GM23338 (cell line): ENCODE data around the gene PRMT7. TPM values are rescaled to one million over a fixed set of nuclear protein-coding genes. Genes with fewer than 3 reads are reported as not detected.

Source experiments
- ATAC-seq: fragments of 200-7000 bp; cut with Tn5 transposase; 3 replicates; pipeline ENCODE4 v1.9.1; 2020
- DNase-seq: peaks from one replicate; pipeline ENCODE4 v3.0.0-alpha.2; 2015; ENCODE audit warnings: low spot score
- H2AFZ ChIP-seq: fragments of 200-600 bp; sonication (generic); 2 replicates; pipeline ENCODE4 v1.8.0; 2016; ENCODE audit warnings: antibody characterized with exemption, mild to moderate bottlenecking, moderate library complexity
- H3F3A ChIP-seq: fragments of 200-600 bp; sonication (generic); replicated peaks from 2 replicates; pipeline ENCODE4 v1.8.0; 2017; ENCODE audit warnings: antibody characterized with exemption, mixed run types, low read depth
- H3K27ac ChIP-seq: fragments of 200-600 bp; sonication (generic); 2 replicates; pipeline ENCODE4 v1.6.1; 2016; ENCODE audit warnings: low read depth
- H3K27me3 ChIP-seq: fragments of 200-600 bp; sonication (generic); 2 replicates; pipeline ENCODE4 v1.8.0; 2016; ENCODE audit warnings: mild to moderate bottlenecking, mixed run types, moderate library complexity; ENCODE audit not compliant: insufficient read depth
- H3K36me3 ChIP-seq: fragments of 200-600 bp; sonication (generic); 2 replicates; pipeline ENCODE4 v1.8.0; 2016; ENCODE audit warnings: mild to moderate bottlenecking; ENCODE audit not compliant: insufficient read depth
- H3K4me1 ChIP-seq: fragments of 200-600 bp; sonication (generic); 2 replicates; pipeline ENCODE4 v1.8.0; 2016; ENCODE audit warnings: mild to moderate bottlenecking, moderate library complexity; ENCODE audit not compliant: insufficient read depth
- H3K4me2 ChIP-seq: fragments of 200-600 bp; sonication (generic); 2 replicates; pipeline ENCODE4 v1.7.1; 2017; ENCODE audit warnings: mixed run types
- H3K4me3 ChIP-seq: fragments of 200-600 bp; sonication (generic); 2 replicates; pipeline ENCODE4 v1.6.1; 2016; ENCODE audit warnings: mixed run types
- H3K79me2 ChIP-seq: fragments of 200-600 bp; sonication (generic); replicated peaks from 2 replicates; pipeline ENCODE4 v1.8.0; 2017; ENCODE audit warnings: mild to moderate bottlenecking; ENCODE audit not compliant: insufficient read depth
- H3K9me2 ChIP-seq: fragments of 200-600 bp; sonication (generic); 2 replicates; pipeline ENCODE4 v1.8.0; 2017; ENCODE audit not compliant: insufficient read depth
- H4K20me1 ChIP-seq: fragments of 200-600 bp; sonication (generic); replicated peaks from 2 replicates; pipeline ENCODE4 v1.8.0; 2017; ENCODE audit warnings: mild to moderate bottlenecking; ENCODE audit not compliant: insufficient read depth
- H3K27ac Mint-ChIP-seq: 2 replicates; pipeline ENCODE4 v1.8.0; 2020; ENCODE audit warnings: inconsistent platforms, mild to moderate bottlenecking, moderate library complexity, mixed read lengths
- H3K27me3 Mint-ChIP-seq: 3 replicates; pipeline ENCODE4 v1.8.0; 2022; ENCODE audit warnings: low read depth, mild to moderate bottlenecking, moderate library complexity, mixed read lengths, inconsistent platforms; ENCODE audit not compliant: insufficient read depth, poor library complexity
- H3K36me3 Mint-ChIP-seq: 3 replicates; pipeline ENCODE4 v1.8.0; 2021; ENCODE audit warnings: low read depth, mild to moderate bottlenecking, inconsistent platforms, moderate library complexity, mixed read lengths
- H3K4me1 Mint-ChIP-seq: 3 replicates; pipeline ENCODE4 v1.8.0; 2020; ENCODE audit warnings: mild to moderate bottlenecking, inconsistent platforms, mixed read lengths
- H3K4me3 Mint-ChIP-seq: 3 replicates; pipeline ENCODE4 v1.8.0; 2021; ENCODE audit warnings: moderate library complexity, mild to moderate bottlenecking, inconsistent platforms, mixed read lengths
- H3K9me3 Mint-ChIP-seq: 3 replicates; pipeline ENCODE4 v1.8.0; 2020; ENCODE audit warnings: moderate library complexity, mild to moderate bottlenecking, inconsistent platforms, mixed read lengths
- CREB1 ChIP-seq: fragments of 250-450 bp; sonication (Bioruptor Pico); IDR thresholded peaks from 2 replicates; pipeline ENCODE4 v1.5.0; 2020; ENCODE audit warnings: low read depth, mild to moderate bottlenecking, moderate library complexity
- EZH2 ChIP-seq: fragments of 200-600 bp; sonication (generic); IDR thresholded peaks from one replicate; pipeline ENCODE4 v1.8.0; 2017; ENCODE audit warnings: antibody characterized with exemption, mild to moderate bottlenecking, low read depth; ENCODE audit not compliant: unreplicated experiment
- JUNB ChIP-seq: IDR thresholded peaks from one replicate; pipeline ENCODE4 v1.6.1; 2016; ENCODE audit warnings: antibody characterized with exemption; ENCODE audit not compliant: unreplicated experiment
- NANOG ChIP-seq: IDR thresholded peaks from 2 replicates; pipeline ENCODE4 v1.6.1; 2016; ENCODE audit warnings: antibody characterized with exemption, borderline replicate concordance
- POLR2AphosphoS5 ChIP-seq: IDR thresholded peaks from 2 replicates; pipeline ENCODE4 v1.6.1; 2016; ENCODE audit warnings: antibody characterized with exemption, low read depth
- STAT1 ChIP-seq: IDR thresholded peaks from one replicate; pipeline ENCODE4 v1.6.1; 2016; ENCODE audit warnings: antibody characterized with exemption; ENCODE audit not compliant: unreplicated experiment
- ZNF114 ChIP-seq: fragments of 250-450 bp; sonication (Bioruptor Pico); IDR thresholded peaks from 2 replicates; pipeline ENCODE4 v1.5.0; 2020; ENCODE audit warnings: mild to moderate bottlenecking, moderate library complexity
- polyA plus RNA-seq: library from polyadenylated mRNA; unstranded; fragments of >200 nt; fragmentation: Nextera tagmentation; extraction: Ambion mirVana; gene quantifications from 2 replicates; pipeline ENCODE4 v1.2.1, GENCODE V29; 2016
- total RNA-seq: library from RNA; depleted of rRNA; stranded (reverse); fragments of >200 nt; shearing (Covaris generic); gene quantifications from 2 replicates; pipeline ENCODE4 v1.2.3, GENCODE V29; 2014
- TF ChIP-seq, protein P1 (sequence below), 2 experiments: fragments of 200-600 bp in 1 of 2; sonication (generic) in 1 of 2; conservative IDR thresholded peaks; 2 replicates each; pipeline versions ENCODE4 v1.5.1 to v1.6.1; 2016 to 2017; ENCODE audit warnings: antibody characterized with exemption in 2 of 2, low read depth in 2 of 2, mild to moderate bottlenecking in 2 of 2, moderate library complexity in 1 of 2
- TF ChIP-seq, protein P2 (sequence below): IDR thresholded peaks from one replicate; pipeline ENCODE4 v1.6.1; 2018; ENCODE audit warnings: antibody characterized with exemption; ENCODE audit not compliant: unreplicated experiment
- TF ChIP-seq, protein P3 (sequence below): IDR thresholded peaks from 2 replicates; pipeline ENCODE4 v1.6.1; 2016; ENCODE audit warnings: antibody characterized with exemption

Gene PRMT7
- total and polyA plus RNA-seq, 2 experiments from 2014 or later, result 20.2 to 65.3 TPM

DNA sequence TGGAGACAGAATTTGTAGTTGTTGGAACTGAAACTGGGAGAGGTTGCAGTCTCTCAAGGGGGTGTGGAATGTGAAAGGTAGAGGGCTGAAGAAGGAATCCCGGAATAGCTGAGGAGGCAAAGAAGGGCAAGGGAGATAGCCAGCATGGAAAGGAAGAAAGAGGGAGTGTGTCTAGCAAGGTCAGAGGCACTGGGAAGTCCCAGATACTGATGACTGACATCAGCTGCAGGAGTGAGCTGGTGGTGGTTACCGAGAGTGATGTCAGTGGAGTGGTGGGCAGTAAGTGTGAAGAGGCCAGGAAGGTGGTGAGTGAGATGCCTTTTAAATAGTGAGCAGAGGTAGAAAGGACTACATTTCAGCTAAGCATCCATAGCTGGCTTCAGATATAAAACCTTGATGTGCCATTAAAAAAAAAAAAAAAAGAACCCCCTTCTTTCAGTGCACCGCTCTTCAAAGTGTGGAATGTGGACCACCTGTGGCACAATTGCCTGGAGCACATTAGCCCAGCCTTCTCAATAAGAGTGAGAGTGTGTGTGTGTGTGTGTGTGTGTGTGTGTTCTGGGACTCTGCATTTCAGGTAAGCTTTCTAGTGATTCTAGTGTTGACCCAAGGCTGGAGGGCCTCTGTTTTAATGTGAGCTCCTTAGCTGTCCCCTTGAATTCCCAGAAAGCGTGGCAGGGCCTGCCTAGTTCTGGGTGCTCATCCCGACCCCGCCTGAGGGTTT lies 8.5 kb downstream of the PRMT7 start:
- ATAC-seq (no peak), DNase-seq (no peak)
- peaks cover 6% of the 10 kb centered on the region for H3K79me2 ChIP-seq
- H3K4me2 ChIP-seq, result no peak overlapping the region
- no peak overlapping the region for H2AFZ ChIP-seq
- H3K4me3 ChIP-seq, result no peak overlapping the region
- Mint-ChIP-seq H3K9me3 (no peaks in the 10 kb centered on the region), H3K36me3 (peaks cover 49% of the 10 kb centered on the region), H3K4me3 (no peak overlapping the region), H3K27me3 (peaks cover 11% of the 10 kb centered on the region), H3K27ac (no peak overlapping the region), H3K4me1 (peaks cover 7% of the 10 kb centered on the region; the same call in 2 of the 3 replicates)
- TF ChIP-seq, protein P1, sequence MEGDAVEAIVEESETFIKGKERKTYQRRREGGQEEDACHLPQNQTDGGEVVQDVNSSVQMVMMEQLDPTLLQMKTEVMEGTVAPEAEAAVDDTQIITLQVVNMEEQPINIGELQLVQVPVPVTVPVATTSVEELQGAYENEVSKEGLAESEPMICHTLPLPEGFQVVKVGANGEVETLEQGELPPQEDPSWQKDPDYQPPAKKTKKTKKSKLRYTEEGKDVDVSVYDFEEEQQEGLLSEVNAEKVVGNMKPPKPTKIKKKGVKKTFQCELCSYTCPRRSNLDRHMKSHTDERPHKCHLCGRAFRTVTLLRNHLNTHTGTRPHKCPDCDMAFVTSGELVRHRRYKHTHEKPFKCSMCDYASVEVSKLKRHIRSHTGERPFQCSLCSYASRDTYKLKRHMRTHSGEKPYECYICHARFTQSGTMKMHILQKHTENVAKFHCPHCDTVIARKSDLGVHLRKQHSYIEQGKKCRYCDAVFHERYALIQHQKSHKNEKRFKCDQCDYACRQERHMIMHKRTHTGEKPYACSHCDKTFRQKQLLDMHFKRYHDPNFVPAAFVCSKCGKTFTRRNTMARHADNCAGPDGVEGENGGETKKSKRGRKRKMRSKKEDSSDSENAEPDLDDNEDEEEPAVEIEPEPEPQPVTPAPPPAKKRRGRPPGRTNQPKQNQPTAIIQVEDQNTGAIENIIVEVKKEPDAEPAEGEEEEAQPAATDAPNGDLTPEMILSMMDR (conservative IDR thresholded peaks at IDR 0.05; ENCODE audit: low read depth in 2 of 2), result no peak
- TF ChIP-seq EZH2, result no peak
- TF ChIP-seq JUNB, result no peak
- no peaks in the 10 kb centered on the region for H3F3A ChIP-seq
- H3K27me3 ChIP-seq, result no peaks in the 10 kb centered on the region
- no peaks in the 10 kb centered on the region for H3K9me2 ChIP-seq
- H4K20me1 ChIP-seq, result peaks cover 5% of the 10 kb centered on the region; the same call in 1 of the 2 replicates
- 0 out of 2 replicates have a peak, but pooled peaks cover 10% of the 10 kb centered on the region for H3K4me1 ChIP-seq
- H3K36me3 ChIP-seq, result 0 out of 2 replicates have a peak, but pooled peaks cover 3% of the 10 kb centered on the region
- H3K27ac ChIP-seq, result no peak overlapping the region

DNA sequence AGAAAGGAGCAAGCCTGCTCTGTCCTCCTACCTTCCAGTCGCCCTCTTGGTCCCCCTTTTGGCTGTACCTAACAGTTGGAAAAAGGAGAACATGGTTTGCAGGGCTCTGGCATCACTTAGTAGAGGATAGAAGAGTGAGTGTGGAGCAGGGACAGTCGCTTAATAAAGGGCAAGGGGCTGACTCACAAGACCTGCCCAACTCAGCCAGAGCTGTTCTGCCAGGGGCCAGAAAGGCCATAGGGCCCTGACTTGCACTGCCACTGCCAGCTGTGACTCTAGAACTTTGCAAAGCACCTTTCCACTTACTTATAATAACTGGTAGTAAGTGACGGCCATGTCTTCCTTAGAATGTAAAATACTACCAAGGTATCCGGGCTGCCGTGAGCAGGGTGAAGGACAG lies 13.5 kb downstream of the PRMT7 start:
- Histone ChIP-seq H4K20me1 (no peaks in the 10 kb centered on the region; the same call in 1 of the 2 replicates), H3K4me3 (no peak overlapping the region), H3K4me1 (no peaks in the 10 kb centered on the region), H3K9me2 (no peaks in the 10 kb centered on the region), H3F3A (no peaks in the 10 kb centered on the region), H2AFZ (no peak overlapping the region), H3K36me3 (0 out of 2 replicates have a peak, but pooled peaks cover 3% of the 10 kb centered on the region), H3K79me2 (no peaks in the 10 kb centered on the region), H3K27me3 (no peaks in the 10 kb centered on the region), H3K27ac (no peak overlapping the region), H3K4me2 (no peak overlapping the region)
- DNase-seq, result no peak
- Mint-ChIP-seq H3K36me3 (peaks cover 42% of the 10 kb centered on the region), H3K27me3 (peaks cover 6% of the 10 kb centered on the region), H3K27ac (no peak overlapping the region), H3K4me1 (peaks cover 3% of the 10 kb centered on the region; the same call in 1 of the 3 replicates), H3K4me3 (no peak overlapping the region), H3K9me3 (no peaks in the 10 kb centered on the region)
- TF ChIP-seq ZNF114 (CRISPR knock-in tag) (no peak), POLR2AphosphoS5 (no peak), CREB1 (CRISPR knock-in tag) (no peak), STAT1 (no peak), EZH2 (no peak), NANOG (no peak)
- TF ChIP-seq, protein P1 (conservative IDR thresholded peaks at IDR 0.05; ENCODE audit: low read depth in 2 of 2), result no peak
- TF ChIP-seq, protein P2, sequence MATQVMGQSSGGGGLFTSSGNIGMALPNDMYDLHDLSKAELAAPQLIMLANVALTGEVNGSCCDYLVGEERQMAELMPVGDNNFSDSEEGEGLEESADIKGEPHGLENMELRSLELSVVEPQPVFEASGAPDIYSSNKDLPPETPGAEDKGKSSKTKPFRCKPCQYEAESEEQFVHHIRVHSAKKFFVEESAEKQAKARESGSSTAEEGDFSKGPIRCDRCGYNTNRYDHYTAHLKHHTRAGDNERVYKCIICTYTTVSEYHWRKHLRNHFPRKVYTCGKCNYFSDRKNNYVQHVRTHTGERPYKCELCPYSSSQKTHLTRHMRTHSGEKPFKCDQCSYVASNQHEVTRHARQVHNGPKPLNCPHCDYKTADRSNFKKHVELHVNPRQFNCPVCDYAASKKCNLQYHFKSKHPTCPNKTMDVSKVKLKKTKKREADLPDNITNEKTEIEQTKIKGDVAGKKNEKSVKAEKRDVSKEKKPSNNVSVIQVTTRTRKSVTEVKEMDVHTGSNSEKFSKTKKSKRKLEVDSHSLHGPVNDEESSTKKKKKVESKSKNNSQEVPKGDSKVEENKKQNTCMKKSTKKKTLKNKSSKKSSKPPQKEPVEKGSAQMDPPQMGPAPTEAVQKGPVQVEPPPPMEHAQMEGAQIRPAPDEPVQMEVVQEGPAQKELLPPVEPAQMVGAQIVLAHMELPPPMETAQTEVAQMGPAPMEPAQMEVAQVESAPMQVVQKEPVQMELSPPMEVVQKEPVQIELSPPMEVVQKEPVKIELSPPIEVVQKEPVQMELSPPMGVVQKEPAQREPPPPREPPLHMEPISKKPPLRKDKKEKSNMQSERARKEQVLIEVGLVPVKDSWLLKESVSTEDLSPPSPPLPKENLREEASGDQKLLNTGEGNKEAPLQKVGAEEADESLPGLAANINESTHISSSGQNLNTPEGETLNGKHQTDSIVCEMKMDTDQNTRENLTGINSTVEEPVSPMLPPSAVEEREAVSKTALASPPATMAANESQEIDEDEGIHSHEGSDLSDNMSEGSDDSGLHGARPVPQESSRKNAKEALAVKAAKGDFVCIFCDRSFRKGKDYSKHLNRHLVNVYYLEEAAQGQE, result no peak
- TF ChIP-seq, protein P3, sequence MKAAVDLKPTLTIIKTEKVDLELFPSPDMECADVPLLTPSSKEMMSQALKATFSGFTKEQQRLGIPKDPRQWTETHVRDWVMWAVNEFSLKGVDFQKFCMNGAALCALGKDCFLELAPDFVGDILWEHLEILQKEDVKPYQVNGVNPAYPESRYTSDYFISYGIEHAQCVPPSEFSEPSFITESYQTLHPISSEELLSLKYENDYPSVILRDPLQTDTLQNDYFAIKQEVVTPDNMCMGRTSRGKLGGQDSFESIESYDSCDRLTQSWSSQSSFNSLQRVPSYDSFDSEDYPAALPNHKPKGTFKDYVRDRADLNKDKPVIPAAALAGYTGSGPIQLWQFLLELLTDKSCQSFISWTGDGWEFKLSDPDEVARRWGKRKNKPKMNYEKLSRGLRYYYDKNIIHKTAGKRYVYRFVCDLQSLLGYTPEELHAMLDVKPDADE, result no peak
- no peak for ATAC-seq
